Mucosa of stomach (tissue), 1 donor: Measurements from ENCODE around the gene TMEM186.

Source experiments
- H3K27me3 ChIP-seq: one replicate; pipeline ENCODE4 v1.7.0; 2013; ENCODE audit warnings: mild to moderate bottlenecking, low read length; ENCODE audit not compliant: control insufficient read depth, insufficient read depth
- H3K36me3 ChIP-seq: one replicate; pipeline ENCODE4 v1.7.0; 2013; ENCODE audit warnings: low read length; ENCODE audit not compliant: control insufficient read depth, insufficient read depth
- H3K4me1 ChIP-seq: one replicate; pipeline ENCODE4 v1.7.0; 2013; ENCODE audit warnings: mild to moderate bottlenecking, low read length; ENCODE audit not compliant: control insufficient read depth, insufficient read depth
- H3K4me3 ChIP-seq: one replicate; pipeline ENCODE4 v1.7.0; 2013; ENCODE audit warnings: low read length
- H3K9ac ChIP-seq: one replicate; pipeline ENCODE4 v1.7.0; 2013; ENCODE audit warnings: mild to moderate bottlenecking, low read length, moderate library complexity
- H3K9me3 ChIP-seq: one replicate; pipeline ENCODE4 v1.7.0; 2013; ENCODE audit warnings: mild to moderate bottlenecking, low read length, moderate library complexity; ENCODE audit not compliant: control insufficient read depth
- donor health status: Pancreatic carcinoma.

TMEM186 gene

DNA sequence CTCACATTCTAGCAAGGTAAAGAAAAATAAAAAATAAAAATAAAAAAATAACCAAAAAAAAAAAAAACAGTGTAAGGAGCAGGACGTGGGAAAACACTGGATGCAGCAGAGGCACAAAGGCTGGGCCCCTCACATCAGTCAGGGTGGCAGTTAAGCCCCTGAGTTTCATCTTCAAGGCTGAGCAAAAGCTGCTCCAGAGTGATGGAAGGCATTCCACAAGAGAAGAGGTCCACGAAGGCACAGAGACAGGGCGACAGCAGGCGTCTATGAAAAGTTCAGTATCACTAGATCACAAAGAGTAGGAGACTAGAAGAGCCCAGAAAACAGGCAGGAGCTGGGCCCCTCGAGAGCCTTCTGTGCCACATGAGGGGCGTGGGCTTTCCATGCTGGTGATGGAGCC, 12.0 kb downstream of the TMEM186 start:
- no peak overlapping the region for H3K4me3 ChIP-seq
- no peaks in the 10 kb centered on the region for H3K9me3 ChIP-seq
- no peak overlapping the region for H3K9ac ChIP-seq
- H3K36me3 ChIP-seq: no peaks in the 10 kb centered on the region
- H3K27me3 ChIP-seq: no peaks in the 10 kb centered on the region
- no peaks in the 10 kb centered on the region for H3K4me1 ChIP-seq

GRCh38 chr16:8782673-8783072, 14.8 kb downstream of the TMEM186 start:
- Histone ChIP-seq H3K4me3 (no peak overlapping the region), H3K27me3 (no peaks in the 10 kb centered on the region), H3K36me3 (no peaks in the 10 kb centered on the region), H3K4me1 (no peaks in the 10 kb centered on the region), H3K9me3 (no peaks in the 10 kb centered on the region), H3K9ac (no peak overlapping the region)

- H3K9ac ChIP-seq: no peak overlapping the region
Observed at GRCh38 chr16:8781797-8782196, 15.6 kb downstream of the TMEM186 start.

DNA sequence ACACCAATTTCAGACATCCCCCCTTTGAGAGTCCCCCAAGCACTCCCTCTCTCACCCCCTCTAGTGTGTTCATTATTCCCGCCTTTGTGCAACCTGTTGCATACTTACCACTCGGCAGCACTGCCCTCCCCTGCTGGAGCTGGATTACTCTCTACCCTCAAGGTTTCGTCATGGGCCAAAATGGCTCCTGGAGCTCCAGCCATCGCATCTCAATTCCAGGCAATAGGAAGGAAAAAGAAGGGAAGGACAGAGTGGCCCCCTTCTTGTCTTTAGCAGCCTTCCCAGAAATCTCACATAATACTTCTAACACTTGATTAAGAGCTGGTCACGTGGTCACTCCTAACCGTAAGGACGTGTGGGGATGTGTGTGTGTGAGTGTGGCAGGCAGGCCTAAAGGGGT, 20.2 kb downstream of the TMEM186 start:
- no peaks in the 10 kb centered on the region for H3K4me1 ChIP-seq
- H3K27me3 ChIP-seq: no peaks in the 10 kb centered on the region
- H3K9ac ChIP-seq: no peak overlapping the region
- no peaks in the 10 kb centered on the region for H3K9me3 ChIP-seq
- no peak overlapping the region for H3K4me3 ChIP-seq
- H3K36me3 ChIP-seq: no peaks in the 10 kb centered on the region

More at GRCh38 chr16:8781797-8782196, 15.6 kb downstream of the TMEM186 start:
- H3K36me3 ChIP-seq: no peaks in the 10 kb centered on the region
- H3K4me3 ChIP-seq: no peak overlapping the region
- no peaks in the 10 kb centered on the region for H3K9me3 ChIP-seq
- H3K27me3 ChIP-seq: no peaks in the 10 kb centered on the region
- H3K4me1 ChIP-seq: no peaks in the 10 kb centered on the region

- H3K9ac ChIP-seq: no peak overlapping the region
- H3K27me3 ChIP-seq: no peaks in the 10 kb centered on the region
- H3K9me3 ChIP-seq: no peaks in the 10 kb centered on the region
- no peaks in the 10 kb centered on the region for H3K4me1 ChIP-seq
- no peak overlapping the region for H3K4me3 ChIP-seq
- H3K36me3 ChIP-seq: no peaks in the 10 kb centered on the region
Observed at GRCh38 chr16:8776129-8776584, 21.3 kb downstream of the TMEM186 start.

- H3K9me3 ChIP-seq: no peaks in the 10 kb centered on the region
- H3K27me3 ChIP-seq: no peaks in the 10 kb centered on the region
- H3K9ac ChIP-seq: no peak overlapping the region
- H3K4me3 ChIP-seq: no peak overlapping the region
- no peaks in the 10 kb centered on the region for H3K36me3 ChIP-seq
- H3K4me1 ChIP-seq: no peaks in the 10 kb centered on the region
Observed at GRCh38 chr16:8775359-8775758, 22.1 kb downstream of the TMEM186 start.

DNA sequence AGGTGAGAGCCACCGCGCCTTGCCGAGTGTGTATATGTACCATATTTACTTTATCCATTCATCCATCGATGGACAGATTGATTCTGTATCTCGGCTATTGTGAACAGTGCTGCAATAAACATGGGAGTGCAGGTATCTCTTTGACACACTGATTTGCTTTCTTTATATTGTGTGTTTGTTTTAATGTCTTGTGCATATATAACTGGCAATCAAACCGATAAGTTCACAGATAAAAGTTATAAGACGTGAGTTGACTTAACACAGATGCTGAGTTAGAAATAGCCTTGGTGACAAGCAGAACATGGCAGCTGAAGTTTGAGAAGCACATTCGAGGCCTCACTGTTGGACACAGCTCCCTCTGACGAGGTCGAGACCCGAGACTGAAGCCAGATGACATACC, 23.2 kb downstream of the TMEM186 start:
- H3K9me3 ChIP-seq: no peaks in the 10 kb centered on the region
- H3K27me3 ChIP-seq: no peaks in the 10 kb centered on the region
- H3K9ac ChIP-seq: no peak overlapping the region
- H3K4me1 ChIP-seq: no peaks in the 10 kb centered on the region
- H3K4me3 ChIP-seq: no peak overlapping the region
- no peaks in the 10 kb centered on the region for H3K36me3 ChIP-seq

- no peaks in the 10 kb centered on the region for H3K4me1 ChIP-seq
- no peaks in the 10 kb centered on the region for H3K36me3 ChIP-seq
- H3K9ac ChIP-seq: no peak overlapping the region
- no peak overlapping the region for H3K4me3 ChIP-seq
- H3K9me3 ChIP-seq: no peaks in the 10 kb centered on the region
- no peaks in the 10 kb centered on the region for H3K27me3 ChIP-seq
Observed at GRCh38 chr16:8773537-8773936, 23.9 kb downstream of the TMEM186 start.

GRCh38 chr16:8768692-8769091, 28.7 kb downstream of the TMEM186 start:
- no peak overlapping the region for H3K4me3 ChIP-seq
- H3K36me3 ChIP-seq: no peaks in the 10 kb centered on the region
- H3K9me3 ChIP-seq: no peaks in the 10 kb centered on the region
- no peaks in the 10 kb centered on the region for H3K4me1 ChIP-seq
- H3K9ac ChIP-seq: no peak overlapping the region
- H3K27me3 ChIP-seq: no peaks in the 10 kb centered on the region

GRCh38 chr16:8768283-8768682, 29.2 kb downstream of the TMEM186 start:
- no peak overlapping the region for H3K4me3 ChIP-seq

DNA sequence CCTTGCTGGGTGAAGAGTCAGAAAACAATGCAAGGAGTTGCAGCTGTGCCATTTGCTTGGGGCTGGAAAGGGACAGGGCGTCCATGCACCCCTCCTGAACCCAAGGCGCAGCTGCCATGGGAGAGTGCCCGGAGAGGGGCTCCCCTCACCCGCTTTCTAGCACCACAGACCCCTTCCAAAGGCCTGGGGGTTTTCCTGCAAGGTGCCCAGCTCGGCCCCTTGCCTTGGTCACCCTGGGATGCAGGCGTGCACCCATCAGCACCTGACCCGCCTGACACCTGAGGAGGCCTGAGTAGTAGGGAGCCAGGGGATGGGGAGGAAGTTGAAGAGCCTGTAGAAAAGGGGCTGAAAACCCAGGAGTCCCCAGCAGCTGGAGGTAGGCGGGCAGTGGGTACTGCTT, 30.3 kb downstream of the TMEM186 start:
- no peaks in the 10 kb centered on the region for H3K36me3 ChIP-seq
- H3K9me3 ChIP-seq: no peaks in the 10 kb centered on the region
- H3K4me3 ChIP-seq: no peak overlapping the region
- no peak overlapping the region for H3K9ac ChIP-seq
- no peaks in the 10 kb centered on the region for H3K4me1 ChIP-seq
- no peaks in the 10 kb centered on the region for H3K27me3 ChIP-seq

More at GRCh38 chr16:8768283-8768682, 29.2 kb downstream of the TMEM186 start:
- Histone ChIP-seq H3K9me3 (no peaks in the 10 kb centered on the region), H3K27me3 (no peaks in the 10 kb centered on the region), H3K4me1 (no peaks in the 10 kb centered on the region), H3K36me3 (no peaks in the 10 kb centered on the region), H3K9ac (no peak overlapping the region)

DNA sequence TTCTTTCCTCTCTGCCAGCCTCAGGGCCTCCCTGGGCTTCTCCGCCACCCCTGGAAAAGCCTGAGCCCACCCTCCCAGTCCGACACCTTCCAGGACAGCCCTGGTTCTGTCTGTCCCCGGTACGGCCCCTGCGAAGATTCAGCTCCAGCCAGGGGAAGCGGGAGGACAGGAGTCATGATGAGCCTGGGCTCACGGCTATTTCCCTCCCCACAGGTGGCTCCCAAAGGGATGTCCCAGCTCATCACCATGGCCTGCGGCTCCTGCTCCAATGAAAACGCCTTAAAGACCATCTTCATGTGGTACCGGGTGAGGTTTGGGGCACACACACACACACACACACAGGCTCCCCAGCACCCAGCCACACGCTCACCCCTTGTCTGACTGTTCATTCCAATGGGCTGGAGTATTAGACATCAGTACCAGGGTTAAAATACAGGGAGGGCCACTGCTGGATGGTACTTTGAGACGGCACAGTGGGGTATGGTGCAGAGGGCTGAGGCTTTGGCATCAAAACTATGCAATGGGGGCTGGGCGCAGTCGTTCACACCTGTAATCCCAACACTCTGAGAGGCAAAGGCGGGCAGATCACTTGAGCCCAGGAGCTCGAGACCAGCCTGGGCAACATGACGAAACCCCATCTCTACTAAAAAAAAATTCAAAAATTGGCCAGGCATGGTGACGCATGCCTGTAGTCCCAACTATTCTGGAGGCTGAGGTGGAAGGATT, 32.8 kb downstream of the TMEM186 start:
- Histone ChIP-seq H3K27me3 (no peaks in the 10 kb centered on the region), H3K36me3 (no peaks in the 10 kb centered on the region), H3K4me1 (no peaks in the 10 kb centered on the region), H3K9me3 (no peaks in the 10 kb centered on the region), H3K4me3 (no peak overlapping the region), H3K9ac (no peak overlapping the region)

- Histone ChIP-seq H3K36me3 (no peaks in the 10 kb centered on the region), H3K27me3 (no peaks in the 10 kb centered on the region), H3K9ac (no peak overlapping the region), H3K4me3 (no peak overlapping the region), H3K9me3 (no peaks in the 10 kb centered on the region), H3K4me1 (no peaks in the 10 kb centered on the region)
Observed at GRCh38 chr16:8763899-8764298, 33.5 kb downstream of the TMEM186 start.
